ENCODE data around the gene PLEKHM3.

GRCh38 chr2:207956771-207957170 lies 68.6 kb downstream of the PLEKHM3 start:
- TF ChIP-seq ELF4 (IDR thresholded peaks at IDR 0.05) (no peak), BHLHE40 (IDR thresholded peaks at IDR 0.05; ENCODE audit: borderline replicate concordance) (no peak), LEF1 (IDR thresholded peaks at IDR 0.05; ENCODE audit: borderline replicate concordance) (no peak), FOXM1 (IDR thresholded peaks at IDR 0.05; ENCODE audit: borderline replicate concordance) (no peak), FOXK2 (IDR thresholded peaks at IDR 0.05) (no peak), SP1 (IDR thresholded peaks at IDR 0.05) (no peak), TARDBP (IDR thresholded peaks at IDR 0.05) (no peak), FOXA1 (IDR thresholded peaks at IDR 0.05) (no peak), ARNT (IDR thresholded peaks at IDR 0.05) (no peak), SUZ12 (IDR thresholded peaks at IDR 0.05) (no peak)
- TF ChIP-seq, protein P1, sequence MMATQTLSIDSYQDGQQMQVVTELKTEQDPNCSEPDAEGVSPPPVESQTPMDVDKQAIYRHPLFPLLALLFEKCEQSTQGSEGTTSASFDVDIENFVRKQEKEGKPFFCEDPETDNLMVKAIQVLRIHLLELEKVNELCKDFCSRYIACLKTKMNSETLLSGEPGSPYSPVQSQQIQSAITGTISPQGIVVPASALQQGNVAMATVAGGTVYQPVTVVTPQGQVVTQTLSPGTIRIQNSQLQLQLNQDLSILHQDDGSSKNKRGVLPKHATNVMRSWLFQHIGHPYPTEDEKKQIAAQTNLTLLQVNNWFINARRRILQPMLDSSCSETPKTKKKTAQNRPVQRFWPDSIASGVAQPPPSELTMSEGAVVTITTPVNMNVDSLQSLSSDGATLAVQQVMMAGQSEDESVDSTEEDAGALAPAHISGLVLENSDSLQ (IDR thresholded peaks at IDR 0.05): no peak

Measured in HEK293T (cell line).